ENCODE measurements around the gene OXTR.

DNA sequence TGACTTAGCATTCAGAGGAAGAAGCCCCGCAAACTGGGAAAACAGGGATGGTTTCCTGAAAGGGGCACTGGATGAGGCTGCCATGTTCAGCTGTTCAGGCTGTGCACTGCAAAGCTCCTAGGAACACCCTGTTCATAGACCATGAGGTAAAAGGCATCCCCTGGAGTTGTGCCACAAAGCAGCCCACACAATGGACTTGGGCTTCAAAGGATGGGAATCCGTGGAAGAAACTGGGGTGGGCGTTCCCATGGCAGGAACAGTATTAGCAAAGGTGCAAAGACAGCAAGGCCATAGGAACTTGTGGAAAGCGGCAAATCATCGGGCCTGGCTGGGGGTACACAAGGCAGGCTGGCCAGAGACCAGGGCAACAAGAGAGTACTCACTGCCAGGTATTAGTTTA, 8.9 kb downstream of the OXTR start:
- TF ChIP-seq, protein P1, sequence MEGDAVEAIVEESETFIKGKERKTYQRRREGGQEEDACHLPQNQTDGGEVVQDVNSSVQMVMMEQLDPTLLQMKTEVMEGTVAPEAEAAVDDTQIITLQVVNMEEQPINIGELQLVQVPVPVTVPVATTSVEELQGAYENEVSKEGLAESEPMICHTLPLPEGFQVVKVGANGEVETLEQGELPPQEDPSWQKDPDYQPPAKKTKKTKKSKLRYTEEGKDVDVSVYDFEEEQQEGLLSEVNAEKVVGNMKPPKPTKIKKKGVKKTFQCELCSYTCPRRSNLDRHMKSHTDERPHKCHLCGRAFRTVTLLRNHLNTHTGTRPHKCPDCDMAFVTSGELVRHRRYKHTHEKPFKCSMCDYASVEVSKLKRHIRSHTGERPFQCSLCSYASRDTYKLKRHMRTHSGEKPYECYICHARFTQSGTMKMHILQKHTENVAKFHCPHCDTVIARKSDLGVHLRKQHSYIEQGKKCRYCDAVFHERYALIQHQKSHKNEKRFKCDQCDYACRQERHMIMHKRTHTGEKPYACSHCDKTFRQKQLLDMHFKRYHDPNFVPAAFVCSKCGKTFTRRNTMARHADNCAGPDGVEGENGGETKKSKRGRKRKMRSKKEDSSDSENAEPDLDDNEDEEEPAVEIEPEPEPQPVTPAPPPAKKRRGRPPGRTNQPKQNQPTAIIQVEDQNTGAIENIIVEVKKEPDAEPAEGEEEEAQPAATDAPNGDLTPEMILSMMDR (IDR thresholded peaks at IDR 0.05) = no peak
- no peak for TF ChIP-seq POLR2A (IDR thresholded peaks at IDR 0.05)
- TF ChIP-seq EP300 (IDR thresholded peaks at IDR 0.05) = no peak

Measured in tibial nerve (tissue), 4 donors.